GM19455 (cell line): ENCODE data around the gene PXDN.
"Not testable (repeated sequence)": the region's sequence is repeated elsewhere in the genome, so short reads cannot be mapped to it uniquely, and the experiment has no call there.

Experiments used
- ATAC-seq: cut with Tn5 transposase; IDR thresholded peaks from one replicate; pipeline ENCODE4 v1.9.1; 2021; ENCODE audit not compliant: unreplicated experiment

PXDN gene

GRCh38 chr2:1775511-1776035, 31.3 kb upstream of the PXDN start:
- ATAC-seq, result no peak

GRCh38 chr2:1774929-1775328, 30.6 kb upstream of the PXDN start:
- no peak for ATAC-seq

DNA sequence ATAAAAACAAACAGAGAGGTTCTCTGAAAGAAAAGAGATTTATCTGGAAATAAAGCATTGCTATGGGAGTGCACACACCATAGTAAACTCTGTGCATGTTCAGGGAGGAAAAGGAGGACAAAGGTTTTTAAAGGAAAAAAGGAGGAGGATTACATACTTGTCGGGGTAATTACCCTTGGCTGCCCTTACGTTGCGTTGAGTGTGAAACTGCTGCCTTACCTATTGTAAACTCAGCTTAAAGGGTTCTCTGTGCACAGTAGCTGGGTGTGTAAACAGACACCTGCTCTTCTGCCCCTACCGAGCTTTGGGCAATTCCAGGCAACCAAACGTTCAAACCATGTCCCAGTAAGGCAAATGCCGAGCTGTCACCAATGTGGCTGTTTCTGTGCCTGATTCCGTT, 29.6 kb upstream of the PXDN start:
- no peak for ATAC-seq

GRCh38 chr2:1772471-1773267, 28.4 kb upstream of the PXDN start:
- ATAC-seq, result no peak

- no peak for ATAC-seq
These were observed 27.4 kb upstream of the PXDN start for GRCh38 chr2:1771626-1772280.

GRCh38 chr2:1770566-1771380, 26.5 kb upstream of the PXDN start:
- no peak for ATAC-seq

DNA sequence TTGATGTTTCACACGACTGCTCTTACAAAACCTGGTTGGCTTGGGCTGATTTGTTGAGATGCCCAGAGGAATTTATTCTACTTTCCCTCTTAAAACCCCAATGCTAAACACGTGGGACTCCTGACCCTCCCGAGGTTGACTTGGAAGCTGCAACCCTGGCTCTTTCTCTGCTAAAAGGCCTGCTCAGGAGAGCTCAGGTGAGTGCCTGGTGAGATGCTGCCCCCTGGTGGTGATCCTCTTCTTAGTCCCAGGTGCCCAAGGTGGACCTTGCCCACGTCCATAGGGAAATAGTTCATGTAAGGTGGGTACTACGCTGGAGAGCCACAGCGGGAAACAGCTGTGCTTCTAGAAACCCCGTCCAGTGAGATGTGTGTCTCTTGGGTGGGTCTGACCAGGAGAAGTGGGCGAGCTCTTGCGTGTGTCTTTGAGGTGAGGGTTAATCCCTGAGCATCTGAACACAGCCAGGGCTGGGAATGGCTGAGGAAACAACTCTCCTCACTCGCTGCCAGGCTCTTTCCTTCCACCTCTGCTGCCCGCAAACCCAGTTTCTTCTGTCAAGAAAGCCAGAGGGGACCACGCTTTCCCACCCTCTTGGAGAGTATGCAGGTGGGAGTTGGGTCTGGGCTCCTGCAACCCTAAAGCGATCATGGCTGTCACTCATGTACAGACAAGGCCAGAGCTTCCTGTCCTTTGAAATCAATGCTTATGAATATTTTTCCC, 25.5 kb upstream of the PXDN start:
- no peak for ATAC-seq

- no peak for ATAC-seq
These were observed 23.8 kb upstream of the PXDN start for GRCh38 chr2:1767939-1768691.

DNA sequence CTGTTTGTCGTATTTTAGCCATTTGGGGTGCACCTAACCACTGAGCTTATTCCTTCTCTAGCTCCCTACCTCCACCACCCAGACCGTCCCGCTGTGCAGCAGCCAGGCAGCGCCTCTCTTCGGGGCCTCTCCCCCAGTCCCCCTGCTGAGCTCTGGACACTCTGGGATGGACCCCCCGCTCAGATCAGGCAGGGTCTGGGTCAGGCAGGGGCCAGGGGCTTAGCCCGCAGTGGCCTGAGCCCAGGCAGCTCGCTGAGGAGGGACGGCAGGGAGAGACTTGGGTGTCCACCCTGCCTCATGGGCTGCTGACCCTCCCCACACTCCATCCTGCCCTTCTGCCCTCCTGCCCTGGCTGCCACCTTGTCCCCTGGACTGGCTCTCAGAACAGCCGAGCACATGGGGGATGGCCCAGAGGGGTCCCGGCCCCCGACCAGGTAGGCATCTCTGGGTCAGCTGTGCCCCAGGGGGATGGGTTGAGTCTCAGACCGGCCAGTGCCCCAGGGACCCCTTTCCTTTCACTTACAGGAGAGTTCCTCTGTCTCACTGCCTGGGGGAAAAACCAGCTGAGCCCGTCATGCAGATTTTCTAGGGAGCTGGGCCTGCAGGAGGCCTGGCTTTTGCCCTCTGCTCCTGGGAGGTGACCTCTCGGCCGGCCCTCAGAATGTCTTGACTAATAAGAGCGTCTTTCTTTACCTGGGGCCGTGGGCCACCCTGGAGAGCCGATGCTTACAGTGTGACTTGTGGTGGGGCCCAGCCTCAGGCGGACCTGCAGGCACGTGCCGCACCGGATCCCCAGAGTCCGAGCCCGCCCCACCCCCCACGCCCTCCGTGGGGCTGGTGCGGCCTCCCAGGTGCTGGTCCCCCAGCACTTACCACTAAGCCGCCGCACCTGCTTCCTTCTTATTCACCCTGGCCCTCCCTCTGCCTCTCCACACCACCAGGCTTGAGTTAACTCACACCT, 22.8 kb upstream of the PXDN start:
- no peak for ATAC-seq

- no peak for ATAC-seq
These were observed 22.1 kb upstream of the PXDN start for GRCh38 chr2:1766425-1766824.

DNA sequence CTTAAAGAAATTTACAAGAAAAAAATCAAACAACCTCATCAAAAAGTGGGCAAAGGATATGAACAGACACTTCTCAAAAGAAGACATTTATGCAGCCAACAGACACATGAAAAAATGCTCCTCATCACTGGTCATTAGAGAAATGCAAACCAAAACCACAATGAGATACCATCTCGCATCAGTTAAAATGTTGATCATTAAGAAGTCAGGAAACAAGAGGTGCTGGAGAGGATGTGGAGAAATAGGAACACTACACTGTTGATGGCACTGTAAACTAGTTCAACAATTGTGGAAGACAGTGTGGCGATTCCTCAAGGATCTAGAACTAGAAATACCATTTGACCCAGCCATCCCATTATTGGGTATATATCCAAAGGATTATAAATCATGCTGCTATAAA, 20.9 kb upstream of the PXDN start:
- ATAC-seq, result not testable (repeated sequence)

DNA sequence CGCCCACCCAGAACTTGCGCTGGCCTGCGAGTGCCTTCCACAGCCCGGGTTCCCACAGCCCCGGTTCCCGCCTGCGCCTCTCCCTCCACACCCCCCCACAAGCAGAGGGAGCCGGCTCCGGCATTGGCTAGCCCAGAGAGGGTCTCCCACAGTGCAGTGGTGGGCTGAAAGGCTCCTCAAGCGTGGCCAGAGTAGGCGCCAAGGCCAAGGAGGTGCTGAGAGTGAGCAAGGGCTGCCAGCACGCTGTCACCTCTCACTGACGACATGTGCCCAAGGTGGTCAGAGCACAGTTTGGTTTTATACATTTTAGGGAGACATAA, 15.3 kb upstream of the PXDN start:
- no peak for ATAC-seq

DNA sequence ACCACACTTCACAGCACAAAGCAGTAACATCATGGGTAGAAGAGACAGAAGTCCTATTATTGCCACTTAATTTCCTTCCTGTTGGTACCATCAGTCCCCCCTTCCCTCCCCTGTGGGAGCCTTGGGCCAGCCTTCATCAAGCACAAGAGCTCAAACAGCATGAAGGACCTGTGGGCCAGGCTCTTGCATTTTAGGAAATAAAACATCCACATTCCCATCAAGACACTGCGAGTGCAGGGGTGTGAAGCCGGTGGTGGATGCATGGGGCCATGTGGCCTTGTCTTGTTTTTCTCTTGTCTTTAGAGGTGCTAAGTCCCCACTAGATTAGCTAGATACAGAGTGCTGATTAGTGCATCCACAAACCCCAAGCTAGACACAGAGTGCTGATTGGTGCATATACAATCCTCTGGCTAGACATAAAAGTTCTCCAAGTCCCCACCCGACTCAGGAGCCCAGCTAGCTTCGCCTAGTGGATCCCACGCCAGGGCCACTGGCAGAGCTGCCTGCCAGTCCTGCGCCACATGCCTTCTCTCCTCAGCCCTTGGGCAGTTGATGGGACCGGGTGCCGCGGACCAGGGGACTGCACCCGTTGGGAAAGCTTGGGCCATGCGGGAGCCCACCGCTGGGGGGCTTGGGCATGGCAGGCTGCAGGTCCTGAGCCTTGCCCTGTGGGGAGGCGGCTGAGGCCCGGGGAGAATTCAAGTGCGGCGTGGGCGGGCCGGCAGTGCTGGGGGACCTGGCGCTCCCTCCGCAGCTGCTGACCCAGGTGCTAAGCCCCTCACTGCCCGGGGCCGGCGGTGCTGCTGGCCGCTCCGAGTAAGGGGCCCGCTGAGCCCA, 14.7 kb upstream of the PXDN start:
- no peak for ATAC-seq

DNA sequence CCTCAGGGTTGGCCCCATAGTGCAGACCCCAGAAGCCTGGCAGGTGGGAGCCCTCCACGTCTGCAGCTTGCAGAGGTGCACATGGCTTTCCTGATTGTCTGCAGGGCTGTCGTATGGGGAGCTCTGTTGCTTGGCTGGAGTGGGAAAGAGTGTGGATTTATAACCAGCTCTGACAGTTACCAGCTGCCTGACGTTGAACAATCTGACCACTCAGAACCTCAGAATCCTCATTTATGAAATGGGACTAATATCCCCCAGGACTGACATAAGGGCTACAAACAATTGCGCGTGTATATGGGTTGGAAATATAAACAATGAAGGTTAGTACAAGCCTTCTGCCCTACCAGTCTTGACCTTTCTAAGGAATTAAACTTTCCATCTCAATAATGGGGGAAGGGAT, 13.9 kb upstream of the PXDN start:
- no peak for ATAC-seq

DNA sequence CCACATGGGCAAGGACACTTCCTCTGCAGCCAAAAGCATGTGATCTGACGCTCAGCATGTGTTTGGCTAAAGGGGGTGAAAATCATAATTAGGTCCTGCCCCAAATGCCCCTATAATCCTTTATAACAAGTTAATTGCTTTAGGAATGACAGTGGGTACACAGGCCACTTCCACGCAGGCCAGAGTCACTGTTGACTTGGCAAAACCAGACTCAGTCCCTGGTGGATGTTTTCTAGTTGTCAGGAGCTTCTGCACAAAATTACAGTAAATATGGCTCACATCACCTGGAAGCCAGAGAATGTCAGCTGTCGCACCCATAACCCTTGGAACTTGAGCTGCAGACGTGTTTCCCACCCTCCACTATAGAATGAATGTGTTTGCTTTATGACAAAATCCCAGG, 13.3 kb upstream of the PXDN start:
- ATAC-seq, result no peak

DNA sequence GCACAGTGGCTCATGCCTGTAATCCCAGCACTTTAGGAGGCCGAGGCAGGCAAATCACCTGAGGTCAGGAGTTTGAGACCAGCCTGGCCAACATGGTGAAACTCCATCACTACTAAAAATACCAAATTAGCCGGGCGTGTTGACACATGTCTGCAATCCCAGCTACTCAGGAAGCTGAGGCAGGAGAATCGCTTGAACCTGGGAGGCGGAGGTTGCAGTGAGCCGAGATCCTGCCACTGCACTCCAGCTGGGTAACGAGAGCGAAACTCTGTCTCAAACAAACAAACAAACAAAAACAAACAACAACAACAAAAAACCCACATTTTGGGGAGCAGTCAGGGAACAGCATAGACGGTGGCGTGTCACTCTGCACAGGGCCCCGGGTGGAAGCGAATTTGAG, 12.8 kb upstream of the PXDN start:
- not testable (repeated sequence) for ATAC-seq

GRCh38 chr2:1756456-1756855, 12.1 kb upstream of the PXDN start:
- no peak for ATAC-seq

- no peak for ATAC-seq
These were observed 11.3 kb upstream of the PXDN start for GRCh38 chr2:1755436-1756191.
